GM18867 (cell line): ENCODE measurements around the gene HIPK2.

Experiments
- ATAC-seq: cut with Tn5 transposase; IDR thresholded peaks from one replicate; pipeline ENCODE4 v1.9.1; 2021; ENCODE audit warnings: mild to moderate bottlenecking, moderate library complexity; ENCODE audit not compliant: unreplicated experiment

Gene HIPK2

GRCh38 chr7:139523968-139524815 lies 253.6 kb downstream of the HIPK2 start:
- ATAC-seq = no peak

GRCh38 chr7:139523199-139523941 lies 254.4 kb downstream of the HIPK2 start, which contains the start of gene CLEC2L:
TSS of gene CLEC2L (plus strand) at chr7:139523685. CDS start at chr7:139523928, 243 bp downstream.
- ATAC-seq = no peak

GRCh38 chr7:139522830-139523198 lies 255.0 kb downstream of the HIPK2 start:
- no peak for ATAC-seq

DNA sequence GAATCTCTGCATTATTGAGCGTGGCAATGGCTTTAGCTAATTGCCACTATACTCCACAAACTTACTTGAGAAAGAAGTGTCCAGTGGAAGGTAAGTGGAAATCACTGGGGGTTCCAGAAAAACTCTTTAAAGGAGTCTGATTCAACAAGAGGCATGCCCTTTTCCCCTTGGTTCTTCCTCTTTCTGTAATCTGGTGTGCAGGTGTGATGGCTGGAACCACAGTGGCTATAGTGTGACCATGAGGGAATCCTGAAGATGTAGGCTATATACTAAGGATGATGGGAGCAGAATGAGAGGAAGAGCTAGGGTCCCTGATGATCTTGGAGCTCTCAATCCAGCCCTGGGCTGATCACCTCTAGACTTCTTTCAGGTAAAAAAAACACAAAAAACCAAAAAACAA lies 256.4 kb downstream of the HIPK2 start:
- no peak for ATAC-seq

GRCh38 chr7:139515266-139515665 lies 262.5 kb downstream of the HIPK2 start:
- no peak for ATAC-seq
